ENCODE data around the gene RSPH10B2.
"Not testable (repeated sequence)": the region's sequence is repeated elsewhere in the genome, so short reads cannot be mapped to it uniquely, and the experiment has no call there.

RSPH10B2 gene

DNA sequence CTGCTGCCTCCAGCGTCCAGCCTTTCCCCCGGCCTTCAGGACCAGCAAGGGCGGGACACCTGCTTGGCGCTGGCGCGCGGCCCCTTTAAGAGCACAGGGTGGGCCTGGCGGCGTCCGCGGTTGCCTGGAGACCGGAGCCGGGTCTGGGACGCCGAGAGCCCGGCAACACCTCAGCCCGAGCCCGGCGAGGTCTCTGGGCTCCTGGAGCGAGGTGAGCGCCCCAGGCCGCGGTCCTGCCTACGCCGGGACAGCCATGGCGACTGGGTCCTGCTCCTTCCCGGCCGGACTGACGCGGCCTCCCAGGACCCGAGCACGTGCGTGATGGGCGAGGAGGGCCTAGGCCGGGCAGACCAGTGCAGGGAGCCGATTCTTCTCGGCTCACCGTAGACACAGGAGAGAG lies at the start of gene RSPH10B2:
Gene RSPH10B2, plus strand, starts transcription at position 140 of the 400 bp plus-strand sequence. CDS start 3,575 bp downstream, outside the sequence.
- DNase-seq: not testable (repeated sequence)

- DNase-seq: no peak
These were observed 47.8 kb upstream of the RSPH10B2 start for GRCh38 chr7:6705959-6706665.

GRCh38 chr7:6706666-6707407 lies 47.1 kb upstream of the RSPH10B2 start, which contains the start of gene ZNF12:
Gene ZNF12, minus strand, starts transcription at chr7:6706947. Its CDS starts 1,774 bp downstream, at chr7:6705173.
- peak; percentile 94 for DNase-seq

- no peak for DNase-seq
These were observed 45.6 kb upstream of the RSPH10B2 start for GRCh38 chr7:6708304-6708703.

DNA sequence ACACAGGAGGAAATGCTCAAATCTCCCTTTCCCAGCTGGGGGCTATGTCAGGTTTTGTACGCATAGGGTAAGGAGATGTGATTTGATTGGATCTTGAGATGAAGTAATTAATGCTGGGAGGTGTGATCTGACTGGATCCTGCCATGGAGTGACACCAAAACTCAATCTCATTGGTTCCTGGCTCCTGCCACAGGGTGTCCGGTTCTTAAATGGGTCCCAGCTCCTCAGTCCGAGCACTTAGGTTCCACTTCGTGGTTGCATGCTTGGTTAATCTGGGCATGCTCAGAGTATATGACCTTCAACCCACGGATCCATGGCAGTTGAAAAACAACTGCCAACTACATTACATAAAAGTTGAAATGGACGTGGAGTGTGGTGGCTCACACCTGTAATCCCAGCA lies 44.1 kb upstream of the RSPH10B2 start:
- no peak for DNase-seq

DNA sequence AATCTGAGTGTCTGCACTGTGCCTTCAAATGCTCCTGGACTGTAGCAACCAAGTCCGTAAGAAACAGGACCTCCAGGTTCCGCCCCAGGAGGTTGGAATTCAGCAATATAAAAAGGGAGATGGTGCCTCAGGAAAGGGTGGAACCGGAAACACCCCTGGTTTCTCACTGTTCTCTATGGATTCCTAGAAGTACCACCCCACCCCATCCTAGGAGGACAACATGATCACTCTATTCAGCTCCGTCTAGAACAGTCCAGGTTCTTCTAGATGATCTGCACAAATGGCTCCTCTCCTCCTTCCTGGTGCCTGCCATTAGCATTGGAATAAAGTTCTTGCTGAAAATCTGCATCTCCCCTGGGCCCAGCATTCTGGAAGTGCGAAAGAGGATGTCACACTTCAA lies 39.5 kb upstream of the RSPH10B2 start:
- no peak for DNase-seq

DNA sequence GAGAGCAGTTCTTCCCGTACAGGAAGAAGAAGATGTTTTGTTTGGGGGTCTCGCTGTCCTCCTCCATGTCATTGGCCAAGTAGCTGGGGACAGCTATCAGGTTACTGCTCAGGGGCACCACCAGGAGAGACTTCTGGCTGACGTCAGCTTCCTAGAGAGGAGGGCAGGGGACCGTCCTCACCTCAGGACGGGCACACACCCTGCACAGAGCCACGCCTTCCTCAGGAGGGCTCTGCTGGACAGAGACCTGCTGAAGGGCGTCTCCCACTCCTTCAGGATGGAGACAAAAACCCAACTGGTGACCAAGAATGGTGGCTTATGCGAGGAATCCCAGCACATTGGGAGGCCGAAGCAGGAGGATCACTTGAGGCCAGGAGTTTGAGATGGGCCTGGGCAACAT lies 38.0 kb upstream of the RSPH10B2 start:
- not testable (repeated sequence) for DNase-seq

- no peak for DNase-seq
These were observed 35.8 kb upstream of the RSPH10B2 start for GRCh38 chr7:6718124-6718523.

- not testable (repeated sequence) for DNase-seq
These were observed 29.6 kb upstream of the RSPH10B2 start for GRCh38 chr7:6724351-6724750.

GRCh38 chr7:6725003-6725402 lies 28.9 kb upstream of the RSPH10B2 start:
- no peak for DNase-seq

DNA sequence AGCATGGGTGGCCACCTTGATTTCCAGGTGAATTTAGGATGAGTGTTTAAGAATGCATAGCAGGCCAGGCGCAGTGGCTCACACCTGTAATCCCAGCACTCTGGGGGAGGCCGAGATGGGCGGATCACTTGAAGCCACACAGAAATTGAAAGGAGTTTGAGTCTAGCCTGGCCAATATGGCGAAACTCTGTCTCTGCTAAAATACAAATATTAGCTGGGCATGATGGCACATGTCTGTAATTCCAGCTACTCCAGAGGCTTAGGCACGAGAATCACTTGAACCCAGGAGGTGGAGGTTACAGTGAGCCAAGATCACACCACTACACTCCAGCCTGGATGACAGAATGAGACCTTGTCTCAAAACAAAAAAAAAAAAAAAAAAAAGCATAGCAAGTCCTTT lies 27.6 kb upstream of the RSPH10B2 start:
- DNase-seq: not testable (repeated sequence)

GRCh38 chr7:6727663-6728062 lies 26.2 kb upstream of the RSPH10B2 start:
- DNase-seq: no peak

DNA sequence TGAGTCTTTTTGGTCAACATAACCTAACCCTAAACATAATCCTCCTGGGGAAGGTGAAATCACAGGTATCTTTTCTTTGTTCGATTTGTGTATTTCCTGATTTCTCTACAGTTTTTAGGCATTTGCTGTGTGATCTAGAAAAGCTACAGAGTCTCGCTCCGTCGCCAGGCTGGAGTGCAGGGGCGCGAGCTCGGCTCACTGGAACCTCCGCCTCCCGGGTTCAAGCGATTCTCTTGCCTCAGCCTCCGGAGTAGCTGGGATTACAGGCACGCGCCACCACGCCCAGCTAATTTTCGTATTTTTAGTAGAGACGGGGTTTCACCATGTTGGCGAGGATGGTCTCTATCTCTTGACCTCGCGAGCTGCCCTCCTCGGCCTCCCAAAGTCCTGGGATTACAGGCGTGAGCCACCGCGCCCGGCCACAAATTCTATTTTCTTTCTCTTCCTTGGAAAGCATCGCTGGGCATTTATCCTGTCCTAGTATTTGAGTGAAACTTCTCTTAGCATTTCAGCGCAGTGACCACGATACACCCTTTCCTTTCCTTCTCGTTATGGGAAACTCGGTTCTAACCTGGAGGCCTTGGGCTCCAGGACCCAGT lies 24.9 kb upstream of the RSPH10B2 start:
- DNase-seq: not testable (repeated sequence)

GRCh38 chr7:6729492-6730342 lies 24.2 kb upstream of the RSPH10B2 start:
- DNase-seq: peak; percentile 80

DNA sequence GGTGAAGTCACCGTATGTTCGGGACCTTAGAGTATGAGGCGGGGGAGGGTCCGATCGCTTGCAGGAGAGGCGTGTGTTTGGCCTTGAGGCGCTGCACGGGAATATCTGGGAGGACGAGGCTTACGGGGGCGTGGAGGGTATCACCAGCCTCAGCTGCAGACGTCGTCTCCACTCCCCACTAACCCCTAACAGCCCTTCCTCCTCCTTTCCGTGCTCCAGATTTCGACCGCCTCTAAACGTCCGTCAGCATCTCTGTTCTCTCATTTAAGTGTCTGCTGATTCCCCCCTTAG lies 23.6 kb upstream of the RSPH10B2 start:
- DNase-seq: no peak

- DNase-seq: not testable (repeated sequence)
These were observed 15.5 kb upstream of the RSPH10B2 start for GRCh38 chr7:6738415-6738814.

GRCh38 chr7:6744410-6745100 lies 9.3 kb upstream of the RSPH10B2 start:
- not testable (repeated sequence) for DNase-seq

DNA sequence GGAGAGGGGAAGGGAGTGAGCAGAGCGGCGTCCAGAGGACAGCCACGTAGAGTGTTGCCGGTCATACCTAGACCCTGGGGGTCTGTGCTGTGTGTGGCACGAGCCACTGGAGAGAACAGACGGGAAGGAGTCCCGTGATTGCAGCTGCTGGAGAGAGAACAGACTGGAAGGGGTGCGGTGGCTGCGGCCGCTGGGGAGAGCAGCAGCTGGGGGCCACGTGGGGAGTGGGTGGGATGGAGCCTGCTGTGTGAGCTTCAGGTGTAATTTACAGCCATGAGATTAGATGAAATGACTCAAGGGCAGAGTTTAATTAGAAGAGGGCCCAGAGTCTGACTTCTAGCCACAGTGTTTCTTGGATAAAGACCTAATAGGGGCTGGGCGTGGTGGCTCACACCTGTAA lies 4.6 kb upstream of the RSPH10B2 start:
- DNase-seq: not testable (repeated sequence)

GRCh38 chr7:6750173-6750572 lies 3.7 kb upstream of the RSPH10B2 start:
- not testable (repeated sequence) for DNase-seq

DNA sequence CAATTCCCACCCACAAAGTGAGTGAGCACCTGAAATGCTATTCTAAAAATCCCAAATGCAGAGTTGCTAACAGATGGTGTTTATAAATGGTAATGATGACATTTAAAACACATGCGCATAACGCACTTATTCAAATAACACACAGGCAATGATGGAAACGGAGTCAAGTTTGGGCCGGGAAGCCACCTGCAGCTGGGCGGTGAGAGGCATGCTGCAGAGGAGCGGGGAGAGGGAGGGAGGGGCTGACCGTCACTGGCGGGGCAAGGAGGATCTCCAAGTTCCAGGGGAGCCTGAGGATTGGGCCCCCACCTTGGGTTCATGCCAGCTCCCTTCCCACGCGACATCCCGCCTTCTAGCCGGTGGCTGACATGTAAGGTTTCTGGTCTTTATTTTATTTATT lies 7.3 kb downstream of the RSPH10B2 start:
- not testable (repeated sequence) for DNase-seq

GRCh38 chr7:6781581-6781980 lies 27.7 kb downstream of the RSPH10B2 start:
- DNase-seq: not testable (repeated sequence)

DNA sequence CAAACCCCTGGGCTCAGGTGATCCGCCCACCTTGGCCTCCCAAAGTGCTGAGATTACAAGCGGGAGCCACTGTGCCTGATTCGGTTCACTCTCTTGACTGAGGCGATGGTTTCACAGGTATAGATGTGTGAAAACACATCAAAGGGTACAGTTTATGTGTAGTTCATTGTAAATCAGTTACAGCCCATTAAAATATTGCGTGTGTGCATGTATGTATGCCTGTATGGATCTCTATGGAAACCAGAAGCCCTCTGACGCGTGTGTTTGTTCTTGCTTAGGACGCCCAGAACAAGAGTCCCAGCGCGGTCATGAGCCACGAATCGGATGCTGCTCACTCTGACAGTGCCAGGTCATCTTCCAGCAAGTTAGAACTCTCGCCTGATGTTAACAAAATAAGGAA lies 35.5 kb downstream of the RSPH10B2 start:
- DNase-seq: not testable (repeated sequence)

All from activated CD8-positive, alpha-beta memory T cell treated with anti-CD3 and anti-CD28 coated beads, Interleukin-2, amount 50 U/mL, for 4 hours (primary cell).